Suprapubic skin (tissue), 4 donors: ENCODE results near the gene SLC7A6. TPM values are rescaled to one million over a fixed set of nuclear protein-coding genes. Genes with fewer than 3 reads are reported as not detected.

Source experiments
- DNase-seq, 2 donors: peaks; one replicate each; pipeline ENCODE4 v3.0.0-alpha.2; 2019; ENCODE audit warnings: low spot score in 2 of 2
- H3K27ac ChIP-seq: fragments of 200-600 bp; sonication (generic); one replicate; pipeline ENCODE4 v1.5.1; 2019
- H3K27me3 ChIP-seq: fragments of 200-600 bp; sonication (generic); one replicate; pipeline ENCODE4 v1.5.1; 2019
- H3K36me3 ChIP-seq: fragments of 200-600 bp; sonication (generic); one replicate; pipeline ENCODE4 v1.5.1; 2019
- H3K4me1 ChIP-seq: fragments of 200-600 bp; sonication (generic); one replicate; pipeline ENCODE4 v1.5.1; 2019
- H3K4me3 ChIP-seq: fragments of 200-600 bp; sonication (generic); one replicate; pipeline ENCODE4 v1.5.1; 2019; ENCODE audit warnings: mild to moderate bottlenecking
- H3K9me3 ChIP-seq: fragments of 200-600 bp; sonication (generic); one replicate; pipeline ENCODE4 v1.5.1; 2019
- EP300 ChIP-seq: sonication (generic); formaldehyde crosslinking; IDR thresholded peaks from one replicate; pipeline ENCODE4 v1.6.1; 2017; ENCODE audit warnings: antibody characterized with exemption
- POLR2A ChIP-seq, 2 donors: fragments of 450-650 bp; IDR thresholded peaks; one replicate each; pipeline ENCODE4 v1.6.1; 2017; ENCODE audit warnings: antibody characterized with exemption in 2 of 2, mild to moderate bottlenecking in 2 of 2, moderate library complexity in 2 of 2
- POLR2AphosphoS5 ChIP-seq, 3 donors: sonication (generic); formaldehyde crosslinking; IDR thresholded peaks; one replicate each; pipeline ENCODE4 v1.6.1; 2017; ENCODE audit warnings: antibody characterized with exemption in 3 of 3
- WGBS: methylation state at CpG from one replicate; pipeline ENCODE4 v1.1.5; 2018; 5-methylcytosine and 5-hydroxymethylcytosine counted together
- total RNA-seq, 4 donors: library from RNA; depleted of rRNA; stranded (reverse); fragments of >200 nt; gene quantifications; one replicate each; pipeline ENCODE4 v1.1.0, GENCODE V29; 2016
- TF ChIP-seq, protein P1 (sequence below), 2 donors: fragments of 200-600 bp in 1 of 2; fragments of 450-650 bp in 1 of 2; sonication (generic) in 1 of 2; IDR thresholded peaks; one replicate each; pipeline ENCODE4 v1.5.1; 2016 to 2019; ENCODE audit warnings: antibody characterized with exemption in 2 of 2, mild to moderate bottlenecking in 1 of 2, moderate library complexity in 1 of 2

The SLC7A6 gene
- total RNA-seq, 4 donors from 2014 or later = 31.5 to 167 (median 49.0) TPM

DNA sequence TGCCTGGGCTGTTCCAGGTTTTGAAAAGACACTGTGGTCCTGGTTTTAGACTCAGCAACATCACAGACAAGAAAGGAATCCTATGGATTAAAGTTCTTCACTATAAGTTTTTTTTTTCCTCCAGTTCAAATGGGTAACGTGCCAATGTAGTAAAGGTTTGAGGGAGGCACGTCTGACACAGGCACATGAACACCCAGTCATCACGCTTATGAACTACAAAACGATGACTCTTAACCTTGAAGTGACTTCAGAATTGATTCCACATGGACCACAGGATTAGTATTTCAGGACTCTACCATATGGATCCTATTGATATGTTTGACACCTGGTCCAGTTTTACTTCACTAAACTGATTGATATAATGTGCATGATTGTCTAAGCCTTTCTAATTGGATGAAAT, 48.8 kb downstream of the SLC7A6 start:
- WGBS = 76% methylated on average over 4 of the region's 4 CpGs
- peak in 1 of 2 donors; percentile 5 for DNase-seq

GRCh38 chr16:68319185-68319908, 55.0 kb downstream of the SLC7A6 start:
- Histone ChIP-seq H3K4me3 (no peak overlapping the region), H3K27me3 (no peaks in the 10 kb centered on the region), H3K9me3 (no peaks in the 10 kb centered on the region), H3K27ac (no peak overlapping the region), H3K4me1 (no peaks in the 10 kb centered on the region), H3K36me3 (peaks cover 67% of the 10 kb centered on the region)
- WGBS = 91% methylated on average over 6 of the region's 6 CpGs
- TF ChIP-seq POLR2AphosphoS5 (IDR thresholded peaks at IDR 0.05) (no peak), EP300 (no peak), POLR2A (IDR thresholded peaks at IDR 0.05) (no peak)
- TF ChIP-seq, protein P1, sequence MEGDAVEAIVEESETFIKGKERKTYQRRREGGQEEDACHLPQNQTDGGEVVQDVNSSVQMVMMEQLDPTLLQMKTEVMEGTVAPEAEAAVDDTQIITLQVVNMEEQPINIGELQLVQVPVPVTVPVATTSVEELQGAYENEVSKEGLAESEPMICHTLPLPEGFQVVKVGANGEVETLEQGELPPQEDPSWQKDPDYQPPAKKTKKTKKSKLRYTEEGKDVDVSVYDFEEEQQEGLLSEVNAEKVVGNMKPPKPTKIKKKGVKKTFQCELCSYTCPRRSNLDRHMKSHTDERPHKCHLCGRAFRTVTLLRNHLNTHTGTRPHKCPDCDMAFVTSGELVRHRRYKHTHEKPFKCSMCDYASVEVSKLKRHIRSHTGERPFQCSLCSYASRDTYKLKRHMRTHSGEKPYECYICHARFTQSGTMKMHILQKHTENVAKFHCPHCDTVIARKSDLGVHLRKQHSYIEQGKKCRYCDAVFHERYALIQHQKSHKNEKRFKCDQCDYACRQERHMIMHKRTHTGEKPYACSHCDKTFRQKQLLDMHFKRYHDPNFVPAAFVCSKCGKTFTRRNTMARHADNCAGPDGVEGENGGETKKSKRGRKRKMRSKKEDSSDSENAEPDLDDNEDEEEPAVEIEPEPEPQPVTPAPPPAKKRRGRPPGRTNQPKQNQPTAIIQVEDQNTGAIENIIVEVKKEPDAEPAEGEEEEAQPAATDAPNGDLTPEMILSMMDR (IDR thresholded peaks at IDR 0.05) = no peak
- no peak for DNase-seq

More for the DNA sequence above, 48.8 kb downstream of the SLC7A6 start:
- Histone ChIP-seq H3K27me3 (no peaks in the 10 kb centered on the region), H3K9me3 (no peaks in the 10 kb centered on the region), H3K27ac (no peak overlapping the region), H3K4me1 (peaks cover 31% of the 10 kb centered on the region), H3K36me3 (peaks cover 35% of the 10 kb centered on the region), H3K4me3 (no peak overlapping the region)
- no peak for TF ChIP-seq POLR2A (IDR thresholded peaks at IDR 0.05)
- TF ChIP-seq EP300 = no peak
- no peak for TF ChIP-seq POLR2AphosphoS5 (IDR thresholded peaks at IDR 0.05)
- TF ChIP-seq, protein P1 (IDR thresholded peaks at IDR 0.05) = no peak

GRCh38 chr16:68324336-68324735, 60.0 kb downstream of the SLC7A6 start:
- 88% methylated on average over 5 of the region's 5 CpGs for WGBS
- no peak overlapping the region for H3K4me3 ChIP-seq
- no peak overlapping the region for H3K27ac ChIP-seq
- peaks cover 2% of the 10 kb centered on the region for H3K4me1 ChIP-seq
- H3K27me3 ChIP-seq = no peaks in the 10 kb centered on the region
- DNase-seq = peak in 1 of 2 donors; percentile 40
- TF ChIP-seq, protein P1 (IDR thresholded peaks at IDR 0.05) = no peak
- no peak for TF ChIP-seq POLR2AphosphoS5 (IDR thresholded peaks at IDR 0.05)
- no peak for TF ChIP-seq EP300
- TF ChIP-seq POLR2A (IDR thresholded peaks at IDR 0.05) = no peak
- H3K36me3 ChIP-seq = peaks cover 55% of the 10 kb centered on the region
- no peaks in the 10 kb centered on the region for H3K9me3 ChIP-seq

DNA sequence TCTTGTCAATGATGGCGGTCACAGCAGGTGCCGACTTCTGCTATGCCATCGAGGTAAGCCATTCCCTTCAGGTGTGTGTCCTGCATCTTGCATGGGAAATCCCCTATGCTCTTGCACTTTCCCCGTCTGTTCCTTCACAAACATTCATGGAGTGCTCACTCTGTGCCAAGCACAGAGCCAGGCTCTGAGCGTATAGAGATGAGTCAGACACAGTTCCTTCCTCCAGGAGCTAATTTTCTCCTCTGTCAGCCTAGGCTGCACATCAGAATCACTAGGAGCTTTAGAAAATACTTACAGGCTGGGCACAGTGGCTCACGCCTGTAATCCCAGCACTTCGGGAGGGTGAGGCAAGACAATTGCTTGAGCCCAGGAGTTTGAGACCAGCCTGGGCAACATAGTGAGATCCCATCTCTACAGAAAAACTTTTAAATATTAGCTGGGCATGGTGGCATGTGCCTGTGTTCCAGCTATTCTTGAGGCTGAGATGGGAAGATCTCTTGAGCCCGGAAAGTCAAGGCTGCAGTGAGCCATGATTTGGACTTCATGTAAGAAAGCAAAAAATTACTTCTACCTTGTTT, 60.5 kb downstream of the SLC7A6 start:
- H3K9me3 ChIP-seq = no peaks in the 10 kb centered on the region
- H3K27ac ChIP-seq = no peak overlapping the region
- WGBS = 89% methylated on average over 8 of the region's 8 CpGs
- H3K4me1 ChIP-seq = peaks cover 2% of the 10 kb centered on the region
- no peaks in the 10 kb centered on the region for H3K27me3 ChIP-seq
- peaks cover 53% of the 10 kb centered on the region for H3K36me3 ChIP-seq
- TF ChIP-seq EP300 (no peak), POLR2A (IDR thresholded peaks at IDR 0.05) (no peak), POLR2AphosphoS5 (IDR thresholded peaks at IDR 0.05) (no peak)
- TF ChIP-seq, protein P1 (IDR thresholded peaks at IDR 0.05) = no peak
- peak in 1 of 2 donors; percentile 2 for DNase-seq
- no peak overlapping the region for H3K4me3 ChIP-seq

GRCh38 chr16:68328151-68328859, 64.0 kb downstream of the SLC7A6 start:
- no peaks in the 10 kb centered on the region for H3K9me3 ChIP-seq
- peak; percentile 87 to 88 for DNase-seq
- no peak overlapping the region for H3K27ac ChIP-seq
- TF ChIP-seq POLR2A (IDR thresholded peaks at IDR 0.05) = no peak
- TF ChIP-seq, protein P1 (IDR thresholded peaks at IDR 0.05) = peak; percentile 90 to 92
- H3K27me3 ChIP-seq = no peaks in the 10 kb centered on the region
- no peak overlapping the region for H3K4me3 ChIP-seq
- peaks cover 12% of the 10 kb centered on the region for H3K4me1 ChIP-seq
- 24% methylated on average over 13 of the region's 13 CpGs for WGBS
- H3K36me3 ChIP-seq = peaks cover 40% of the 10 kb centered on the region
